A673 (cell line): ENCODE measurements around the gene SND1. TPM values are rescaled to one million over a fixed set of nuclear protein-coding genes. Genes with fewer than 3 reads are reported as not detected.

Source experiments
- BruUV-seq: library from RNA; stranded (reverse); fragments of 400-500 nt; replicated peaks from 2 replicates; lab custom pipeline; 2021; lab: Mats Ljungman, UMichigan
- CTCF ChIA-PET: fragments of 300-600 bp; sonication (Branson Sonifier 250); formaldehyde crosslinking; loops from one replicate; lab custom pipeline; 2022; ENCODE audit warnings: antibody characterized with exemption; lab: Charles Lee
- POLR2A ChIA-PET: fragments of 300-600 bp; sonication (Branson Sonifier 250); formaldehyde crosslinking; loops from one replicate; lab custom pipeline; 2022; ENCODE audit warnings: antibody characterized with exemption; ENCODE audit not compliant: low non-redundant PET; lab: Charles Lee
- DNase-seq: peaks from one replicate; pipeline ENCODE4 v3.0.0-alpha.2; 2015; ENCODE audit warnings: low spot score
- H3K27ac ChIP-seq: fragments of 200-600 bp; sonication (generic); 2 replicates; pipeline ENCODE4 v1.5.1; 2016; ENCODE audit warnings: mixed run types, low read depth, mild to moderate bottlenecking, mixed read lengths, antibody characterized with exemption, low read length; ENCODE audit not compliant: poor library complexity, severe bottlenecking
- H3K27me3 ChIP-seq: fragments of 200-600 bp; sonication (generic); replicated peaks from 2 replicates; pipeline ENCODE4 v1.6.1; 2017; ENCODE audit warnings: mixed run types, low read depth, mild to moderate bottlenecking, mixed read lengths, antibody characterized with exemption, low read length; ENCODE audit not compliant: insufficient read depth, poor library complexity
- H3K36me3 ChIP-seq: fragments of 200-600 bp; sonication (generic); 2 replicates; pipeline ENCODE4 v1.6.1; 2016; ENCODE audit warnings: mixed run types, mild to moderate bottlenecking, mixed read lengths, antibody characterized with exemption, low read length; ENCODE audit not compliant: insufficient read depth, poor library complexity, severe bottlenecking
- H3K4me1 ChIP-seq: fragments of 200-600 bp; sonication (generic); 2 replicates; pipeline ENCODE4 v1.6.1; 2017; ENCODE audit warnings: mixed run types, mild to moderate bottlenecking, mixed read lengths, antibody characterized with exemption, low read length; ENCODE audit not compliant: insufficient read depth, poor library complexity, severe bottlenecking
- H3K4me3 ChIP-seq: fragments of 200-600 bp; sonication (generic); 2 replicates; pipeline ENCODE4 v1.5.1; 2016; ENCODE audit warnings: low read depth, mixed run types, mild to moderate bottlenecking, mixed read lengths, low read length; ENCODE audit not compliant: poor library complexity, severe bottlenecking
- H3K9me3 ChIP-seq: fragments of 200-600 bp; sonication (generic); 2 replicates; pipeline ENCODE4 v1.6.1; 2016; ENCODE audit warnings: mixed run types, low read depth, mild to moderate bottlenecking, mixed read lengths, antibody characterized with exemption, low read length; ENCODE audit not compliant: poor library complexity, severe bottlenecking
- CTCF ChIP-seq: fragments of 300-800, 200-600 bp; sonication (generic); conservative IDR thresholded peaks from 2 replicates; pipeline ENCODE4 v1.5.1; 2017; ENCODE audit warnings: low read depth, mild to moderate bottlenecking, antibody characterized with exemption, low read length, moderate library complexity, mixed read lengths
- EZH2 ChIP-seq: fragments of 200-600 bp; sonication (generic); IDR thresholded peaks from 2 replicates; pipeline ENCODE4 v1.6.1; 2017; ENCODE audit warnings: borderline replicate concordance, low read depth, mild to moderate bottlenecking, mixed read lengths, antibody characterized with exemption, low read length; ENCODE audit not compliant: poor library complexity, severe bottlenecking
- intact Hi-C: fragments of 100-400 bp; cut with micrococcal nuclease; formaldehyde crosslinking; loops from one replicate; pipeline ENCODE4 v1.10.0; 2022; ENCODE audit not compliant: unreplicated experiment
- total RNA-seq: library from RNA; stranded (reverse); gene quantifications from 2 replicates; pipeline ENCODE4 v1.2.3, GENCODE V29; 2021

The SND1 gene
- total RNA-seq, 1 experiment from 2014 or later, result 177 TPM

- Histone ChIP-seq H3K4me3 (no peak overlapping the region), H3K27me3 (no peaks in the 10 kb centered on the region), H3K27ac (no peak overlapping the region), H3K4me1 (no peaks in the 10 kb centered on the region), H3K9me3 (no peaks in the 10 kb centered on the region), H3K36me3 (no peaks in the 10 kb centered on the region)
- ChIA-PET POLR2A (no interaction called here), CTCF (no interaction called here)
- no peak for DNase-seq
- no TSS peak for BruUV-seq
- TF ChIP-seq CTCF (no peak), EZH2 (no peak)
- intact Hi-C loops, result no loop called here
Observed at GRCh38 chr7:128065872-128066271, 413.9 kb downstream of the SND1 start.

GRCh38 chr7:128066395-128066794 lies 414.4 kb downstream of the SND1 start:
- no peaks in the 10 kb centered on the region for H3K36me3 ChIP-seq
- CTCF ChIA-PET, result no interaction called here

GRCh38 chr7:128066858-128067257 lies 414.9 kb downstream of the SND1 start:
- no peak for TF ChIP-seq EZH2
- TF ChIP-seq CTCF, result no peak
- Histone ChIP-seq H3K9me3 (no peaks in the 10 kb centered on the region), H3K27me3 (no peaks in the 10 kb centered on the region), H3K36me3 (no peaks in the 10 kb centered on the region), H3K4me3 (no peak overlapping the region), H3K4me1 (no peaks in the 10 kb centered on the region), H3K27ac (no peak overlapping the region)
- no TSS peak for BruUV-seq
- DNase-seq, result no peak
- ChIA-PET CTCF (no interaction called here), POLR2A (interaction anchor here (0.6 kb wide), 1 partner anchor 25 kb away, joined by 10 read pairs; no protein-coding TSS in a partner anchor)
- intact Hi-C loops, result no loop called here

More at GRCh38 chr7:128066395-128066794, 414.4 kb downstream of the SND1 start:
- Histone ChIP-seq H3K27me3 (no peaks in the 10 kb centered on the region), H3K4me3 (no peak overlapping the region), H3K27ac (no peak overlapping the region), H3K4me1 (no peaks in the 10 kb centered on the region), H3K9me3 (no peaks in the 10 kb centered on the region)
- intact Hi-C loops, result no loop called here
- no TSS peak for BruUV-seq
- no peak for TF ChIP-seq EZH2
- TF ChIP-seq CTCF, result no peak
- DNase-seq, result no peak
- POLR2A ChIA-PET, result interaction anchor here (0.6 kb wide), 1 partner anchor 26 kb away, joined by 10 read pairs; no protein-coding TSS in a partner anchor
